DMS 273 (cell line): ENCODE data around the gene RTCB.

Experiments used
- DNase-seq: peaks from one replicate; lab custom pipeline; 2025; ENCODE audit not compliant: unreplicated experiment; lab: John Stamatoyannopoulos, UW

Gene RTCB

GRCh38 chr22:32340411-32340810, 71.6 kb downstream of the RTCB start:
- DNase-seq: no peak

- DNase-seq: no peak
Measured at GRCh38 chr22:32339190-32340012, 72.6 kb downstream of the RTCB start.

GRCh38 chr22:32338757-32339156, 73.3 kb downstream of the RTCB start:
- no peak for DNase-seq
